Aorta (tissue), 5 donors: ENCODE data around the gene TMEM208. TPM values are rescaled to one million over a fixed set of nuclear protein-coding genes. Genes with fewer than 3 reads are reported as not detected.

Experiments
- ATAC-seq: fragments of 200-7000 bp; cut with Tn5 transposase; one replicate; pipeline ENCODE4 v1.9.1; 2022; ENCODE audit warnings: moderate library complexity; ENCODE audit not compliant: low FRiP score
- DNase-seq, 2 donors: peaks; one replicate each; pipeline ENCODE4 v3.0.0-alpha.2; 2020
- H3K27ac ChIP-seq, 2 donors: one replicate each; pipeline ENCODE4 v1.5.1; 2013; ENCODE audit warnings: low read length in 2 of 2, mild to moderate bottlenecking in 2 of 2, moderate library complexity in 2 of 2, control low read depth in 1 of 2, inconsistent platforms in 1 of 2, low read depth in 1 of 2
- H3K27me3 ChIP-seq, 2 donors: one replicate each; pipeline ENCODE4 v1.6.1; 2013; ENCODE audit warnings: control low read depth in 1 of 2, low read length in 1 of 2, mild to moderate bottlenecking in 1 of 2, moderate library complexity in 1 of 2; ENCODE audit not compliant: insufficient read depth in 2 of 2, control insufficient read depth in 1 of 2
- H3K36me3 ChIP-seq, 2 donors: one replicate each; pipeline ENCODE4 v1.6.1; 2013; ENCODE audit warnings: control low read depth in 1 of 2, low read length in 1 of 2, mild to moderate bottlenecking in 1 of 2; ENCODE audit not compliant: insufficient read depth in 2 of 2, control insufficient read depth in 1 of 2
- H3K4me1 ChIP-seq, 2 donors: one replicate each; pipeline ENCODE4 v1.6.1; 2013; ENCODE audit warnings: low read length in 2 of 2, control low read depth in 1 of 2, mild to moderate bottlenecking in 1 of 2, moderate library complexity in 1 of 2; ENCODE audit not compliant: insufficient read depth in 2 of 2, control insufficient read depth in 1 of 2
- H3K4me3 ChIP-seq, 2 donors: one replicate each; pipeline ENCODE4 v1.5.1; 2013; ENCODE audit warnings: low read length in 2 of 2, control low read depth in 1 of 2, mild to moderate bottlenecking in 1 of 2
- H3K9me3 ChIP-seq: one replicate; pipeline ENCODE4 v1.6.1; 2013; ENCODE audit warnings: mild to moderate bottlenecking, low read length; ENCODE audit not compliant: control insufficient read depth
- WGBS, 2 donors: extraction: QIAGEN DNeasy Blood & Tissue Kit; methylation state at CpG; one replicate each; pipeline ENCODE4 v1.1.7; 2013; 5-methylcytosine and 5-hydroxymethylcytosine counted together
- intact Hi-C, 2 donors: fragments of 100-400 bp; cut with DNase I; formaldehyde crosslinking; loops; one replicate each; pipeline versions ENCODE4 v1.14.2 to v1.15.0; 2022
- polyA plus RNA-seq, 2 donors: library from polyadenylated mRNA; stranded (reverse); fragments of 200-250 nt; gene quantifications; one replicate each; pipeline ENCODE4 v1.2.3, GENCODE V29; 2013
- total RNA-seq, 2 donors: library from RNA; stranded (reverse); fragmentation: NEBNext Ultra II Directional; extraction: Animal tissue kit (Norgen Biotek cat#: 25700); gene quantifications; one replicate each; pipeline ENCODE4 v1.2.1, GENCODE V29; 2021
- donor health status: healthy with polysubstance abuse.
- donor health status: Bipolar disorder and iron deficiency.
- donor health status: DM: no; HTN: no; CAD: no.
- donor health status: DM: no; HTN: no; CAD: no.
- donor health status: DM: yes; HTN: yes; CAD: no.

The TMEM208 gene
- total and polyA plus RNA-seq, 4 donors: 24.7 to 64.6 (median 46.8) TPM

- Histone ChIP-seq H3K4me3 (no peak overlapping the region), H3K36me3 (no peaks in the 10 kb centered on the region), H3K27ac (peak overlapping the region in 1 of 2 donors; percentile 23), H3K27me3 (no peaks in the 10 kb centered on the region), H3K4me1 (no peaks in the 10 kb centered on the region), H3K9me3 (no peaks in the 10 kb centered on the region)
- DNase-seq (peak; percentile 87 to 90), ATAC-seq (peak; percentile 13)
- intact Hi-C loops: no loop called here
- WGBS, 2 donors: 30 to 34% methylated on average over 5 of the region's 5 CpGs
Measured at GRCh38 chr16:67244387-67245185, 17.7 kb downstream of the TMEM208 start.

GRCh38 chr16:67245186-67245585, 18.3 kb downstream of the TMEM208 start:
- no peaks in the 10 kb centered on the region for H3K27me3 ChIP-seq
- H3K27ac ChIP-seq: no peak overlapping the region
- DNase-seq: peak; percentile 45 to 57
- H3K9me3 ChIP-seq: no peaks in the 10 kb centered on the region
- intact Hi-C loops: no loop called here
- no peak for ATAC-seq
- no peaks in the 10 kb centered on the region for H3K4me1 ChIP-seq
- no peaks in the 10 kb centered on the region for H3K36me3 ChIP-seq
- WGBS, 2 donors: 79 to 81% methylated on average over 4 of the region's 4 CpGs
- H3K4me3 ChIP-seq: no peak overlapping the region

- intact Hi-C loops: no loop called here
- no peaks in the 10 kb centered on the region for H3K27me3 ChIP-seq
- no peaks in the 10 kb centered on the region for H3K4me1 ChIP-seq
- WGBS, 2 donors: 10 to 12% methylated on average over 8 of the region's 8 CpGs
- no peaks in the 10 kb centered on the region for H3K9me3 ChIP-seq
- no peak for ATAC-seq
- H3K36me3 ChIP-seq: no peaks in the 10 kb centered on the region
- H3K27ac ChIP-seq: peak overlapping the region in 1 of 2 donors; percentile 69
- peak overlapping the region; percentile 60 to 78 for H3K4me3 ChIP-seq
- DNase-seq: no peak
Measured at GRCh38 chr16:67245674-67246080, 18.7 kb downstream of the TMEM208 start.

DNA sequence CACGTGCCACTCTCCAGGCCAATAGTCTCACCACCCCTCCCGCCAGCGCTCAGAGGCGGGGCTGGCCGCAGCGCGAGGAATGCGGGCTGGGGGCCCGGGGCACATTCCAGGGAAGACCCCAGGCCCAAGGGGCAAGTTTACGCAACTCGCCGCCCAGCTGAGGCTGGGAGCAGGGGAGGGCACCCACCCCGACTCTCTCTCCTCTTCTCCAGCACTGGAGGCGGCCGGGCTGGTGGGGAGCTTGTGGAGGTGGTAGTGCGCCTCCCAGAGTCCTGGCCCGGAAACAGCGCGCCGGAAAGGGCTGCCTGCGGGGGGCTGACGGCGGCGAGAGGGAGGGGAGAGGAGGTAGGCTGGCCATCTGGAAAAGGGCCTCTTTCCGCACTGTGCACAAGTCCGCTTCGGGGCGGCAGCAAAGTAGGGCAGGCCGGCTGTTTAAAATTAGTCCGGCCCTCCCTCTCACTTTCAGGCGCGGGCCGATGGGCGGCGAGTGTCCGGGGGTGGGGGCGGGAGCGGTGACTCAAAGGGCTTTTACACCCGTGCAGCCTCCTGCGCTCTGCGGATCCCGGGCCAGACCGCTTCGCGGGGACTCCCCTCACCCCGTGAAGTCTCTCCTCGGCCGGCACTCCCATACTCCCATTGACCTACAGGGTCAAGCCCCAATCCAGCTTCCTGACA, 19.3 kb downstream of the TMEM208 start:
- WGBS, 2 donors: 0% methylated on average over 36 to 48 of the region's 48 CpGs
- Histone ChIP-seq H3K4me1 (no peaks in the 10 kb centered on the region), H3K36me3 (no peaks in the 10 kb centered on the region), H3K4me3 (peak overlapping the region; percentile 60 to 78), H3K27ac (peak overlapping the region; percentile 7 to 69), H3K9me3 (no peaks in the 10 kb centered on the region), H3K27me3 (no peaks in the 10 kb centered on the region)
- ATAC-seq (peak; percentile 64), DNase-seq (peak; percentile 87 to 92)
- intact Hi-C loops: no loop called here

- Histone ChIP-seq H3K27ac (peak overlapping the region in 1 of 2 donors; percentile 58), H3K36me3 (no peaks in the 10 kb centered on the region), H3K9me3 (no peaks in the 10 kb centered on the region), H3K4me3 (peak overlapping the region; percentile 60 to 78), H3K4me1 (no peaks in the 10 kb centered on the region), H3K27me3 (no peaks in the 10 kb centered on the region)
- intact Hi-C loops: no loop called here
- DNase-seq (peak; percentile 69 to 81), ATAC-seq (peak; percentile 1)
- 0% methylated on average over 26 of the region's 26 CpGs for whole genome bisulfite sequencing, 2 donors
Measured at GRCh38 chr16:67246756-67247191, 19.8 kb downstream of the TMEM208 start.

- DNase-seq (peak; percentile 98 to 100), ATAC-seq (peak; percentile 94)
- H3K27me3 ChIP-seq: no peaks in the 10 kb centered on the region
- H3K9me3 ChIP-seq: no peaks in the 10 kb centered on the region
- peak within 1 kb of the TSS in 1 of 2 donors; percentile 69 for H3K27ac ChIP-seq
- H3K36me3 ChIP-seq: no peaks in the 10 kb centered on the region
- intact Hi-C loops: no loop called here
- H3K4me1 ChIP-seq: no peaks in the 10 kb centered on the region
- H3K4me3 ChIP-seq: peak within 1 kb of the TSS; percentile 60 to 78
- 0% methylated on average over 59 to 60 of the region's 60 CpGs for WGBS, 2 donors
Measured at GRCh38 chr16:67247192-67248072, 20.5 kb downstream of the TMEM208 start, which contains the start of gene FHOD1. Gene FHOD1, minus strand, starts transcription at chr16:67247481. Its CDS starts 71 bp downstream, at chr16:67247410.

- Histone ChIP-seq H3K27me3 (no peaks in the 10 kb centered on the region), H3K9me3 (no peaks in the 10 kb centered on the region), H3K27ac (no peak overlapping the region), H3K36me3 (no peaks in the 10 kb centered on the region), H3K4me1 (no peaks in the 10 kb centered on the region), H3K4me3 (no peak overlapping the region)
- WGBS, 2 donors: 5 to 6% methylated on average over 7 of the region's 7 CpGs
- peak in 1 of 2 donors; percentile 45 for DNase-seq
- intact Hi-C loops: no loop called here
- no peak for ATAC-seq
Measured at GRCh38 chr16:67248073-67248400, 21.1 kb downstream of the TMEM208 start.

DNA sequence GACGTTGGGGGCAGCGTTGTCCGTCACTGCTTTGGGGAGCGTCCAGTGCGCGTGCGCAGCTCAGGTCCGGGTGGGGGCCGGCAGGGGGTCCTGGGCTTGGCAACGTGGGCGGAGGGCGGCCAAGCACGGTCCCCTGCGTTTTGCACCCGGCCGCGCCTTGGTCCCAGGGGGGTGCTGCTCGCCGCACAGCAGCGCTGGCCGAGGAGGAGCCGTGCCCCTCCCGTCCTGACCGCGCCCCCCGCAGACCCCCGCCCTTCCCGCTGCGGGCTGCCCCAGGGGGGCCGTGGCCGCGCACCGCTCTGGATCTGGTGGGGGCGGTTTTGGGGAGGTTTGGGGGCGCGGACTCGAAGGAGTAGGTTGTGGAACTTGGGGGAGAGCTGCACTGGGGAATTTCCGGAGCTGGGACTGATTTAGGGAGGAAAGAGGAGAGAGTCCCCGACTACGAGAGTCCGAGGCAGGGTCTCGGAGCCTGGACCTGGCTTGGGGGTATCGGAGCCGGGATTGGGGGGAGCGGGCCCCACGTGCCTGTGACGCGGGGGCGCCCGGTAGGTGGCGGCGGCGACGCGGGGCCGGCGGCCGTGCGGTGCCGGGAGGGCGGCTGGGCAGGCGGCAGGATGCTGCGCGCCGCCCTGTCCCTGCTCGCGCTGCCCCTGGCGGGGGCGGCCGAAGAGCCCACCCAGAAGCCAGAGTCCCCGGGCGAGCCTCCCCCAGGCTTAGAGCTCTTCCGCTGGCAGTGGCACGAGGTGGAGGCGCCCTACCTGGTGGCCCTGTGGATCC, 21.7 kb downstream of the TMEM208 start, which contains the start of gene SLC9A5:
Gene SLC9A5, plus strand, starts transcription at position 579 of the 777 bp plus-strand sequence. Its CDS starts 36 bp downstream, at position 615.
- Histone ChIP-seq H3K4me3 (peak within 1 kb of the TSS; percentile 8 to 24), H3K9me3 (no peaks in the 10 kb centered on the region), H3K4me1 (no peaks in the 10 kb centered on the region), H3K27me3 (no peaks in the 10 kb centered on the region), H3K27ac (no peak within 1 kb of the TSS), H3K36me3 (no peaks in the 10 kb centered on the region)
- ATAC-seq: no peak
- DNase-seq: peak; percentile 71 to 81
- 0% methylated on average over 36 to 75 of the region's 75 CpGs for WGBS, 2 donors
- intact Hi-C loops: no loop called here
